Measurements from ENCODE around the gene DPP4. TPM values are rescaled to one million over a fixed set of nuclear protein-coding genes. Genes with fewer than 3 reads are reported as not detected.

Gene DPP4
- total and polyA plus RNA-seq, 2 of the 13 experiments (the other 11 are each of a cell fraction or from before 2014, with no cell fraction given), result 39.4 to 109 TPM

- TF ChIP-seq MNT (IDR thresholded peaks at IDR 0.05) (no peak), ZBTB1 (CRISPR knock-in tag; IDR thresholded peaks at IDR 0.05; ENCODE audit: borderline replicate concordance) (no peak), PAXIP1 (CRISPR knock-in tag; conservative IDR thresholded peaks at IDR 0.05) (peak; percentile 47; the same call in 1 of the 2 replicates), NFE2L2 (IDR thresholded peaks at IDR 0.05; ENCODE audit: low read length) (no peak), ZFP1 (CRISPR knock-in tag; IDR thresholded peaks at IDR 0.05) (no peak), BCL6 (CRISPR knock-in tag; IDR thresholded peaks at IDR 0.05) (no peak), ZNF605 (CRISPR knock-in tag; IDR thresholded peaks at IDR 0.05) (peak; percentile 57; the same call in 1 of the 2 replicates), ZNF264 (CRISPR knock-in tag; IDR thresholded peaks at IDR 0.05) (no peak), ZNF124 (CRISPR knock-in tag; IDR thresholded peaks at IDR 0.05) (no peak; the same call in none of the 2 replicates), ZNF333 (CRISPR knock-in tag; IDR thresholded peaks at IDR 0.05; ENCODE audit: borderline replicate concordance) (no peak), ZNF33B (CRISPR knock-in tag; IDR thresholded peaks at IDR 0.05) (0 out of 2 replicates have a peak, but pooled peaks have one; percentile 56), RBM22 (optimal IDR thresholded peaks at IDR 0.05; ENCODE audit: low read length) (no peak), RFXAP (CRISPR knock-in tag; IDR thresholded peaks at IDR 0.05; ENCODE audit: borderline replicate concordance) (no peak), NRL (CRISPR knock-in tag; IDR thresholded peaks at IDR 0.05; ENCODE audit: borderline replicate concordance) (no peak), DMAP1 (CRISPR knock-in tag; IDR thresholded peaks at IDR 0.05) (0 out of 2 replicates have a peak, but pooled peaks have one; percentile 6), ATM (IDR thresholded peaks at IDR 0.05; ENCODE audit: borderline replicate concordance) (no peak), PAWR (CRISPR knock-in tag; IDR thresholded peaks at IDR 0.05; ENCODE audit: borderline replicate concordance) (peak; percentile 88; the same call in 1 of the 2 replicates), NAIF1 (CRISPR knock-in tag; IDR thresholded peaks at IDR 0.05; ENCODE audit: borderline replicate concordance) (no peak), ZNF781 (CRISPR knock-in tag; IDR thresholded peaks at IDR 0.05; ENCODE audit: borderline replicate concordance, not compliant biosample characterization) (no peak)
- TF ChIP-seq, protein P1, sequence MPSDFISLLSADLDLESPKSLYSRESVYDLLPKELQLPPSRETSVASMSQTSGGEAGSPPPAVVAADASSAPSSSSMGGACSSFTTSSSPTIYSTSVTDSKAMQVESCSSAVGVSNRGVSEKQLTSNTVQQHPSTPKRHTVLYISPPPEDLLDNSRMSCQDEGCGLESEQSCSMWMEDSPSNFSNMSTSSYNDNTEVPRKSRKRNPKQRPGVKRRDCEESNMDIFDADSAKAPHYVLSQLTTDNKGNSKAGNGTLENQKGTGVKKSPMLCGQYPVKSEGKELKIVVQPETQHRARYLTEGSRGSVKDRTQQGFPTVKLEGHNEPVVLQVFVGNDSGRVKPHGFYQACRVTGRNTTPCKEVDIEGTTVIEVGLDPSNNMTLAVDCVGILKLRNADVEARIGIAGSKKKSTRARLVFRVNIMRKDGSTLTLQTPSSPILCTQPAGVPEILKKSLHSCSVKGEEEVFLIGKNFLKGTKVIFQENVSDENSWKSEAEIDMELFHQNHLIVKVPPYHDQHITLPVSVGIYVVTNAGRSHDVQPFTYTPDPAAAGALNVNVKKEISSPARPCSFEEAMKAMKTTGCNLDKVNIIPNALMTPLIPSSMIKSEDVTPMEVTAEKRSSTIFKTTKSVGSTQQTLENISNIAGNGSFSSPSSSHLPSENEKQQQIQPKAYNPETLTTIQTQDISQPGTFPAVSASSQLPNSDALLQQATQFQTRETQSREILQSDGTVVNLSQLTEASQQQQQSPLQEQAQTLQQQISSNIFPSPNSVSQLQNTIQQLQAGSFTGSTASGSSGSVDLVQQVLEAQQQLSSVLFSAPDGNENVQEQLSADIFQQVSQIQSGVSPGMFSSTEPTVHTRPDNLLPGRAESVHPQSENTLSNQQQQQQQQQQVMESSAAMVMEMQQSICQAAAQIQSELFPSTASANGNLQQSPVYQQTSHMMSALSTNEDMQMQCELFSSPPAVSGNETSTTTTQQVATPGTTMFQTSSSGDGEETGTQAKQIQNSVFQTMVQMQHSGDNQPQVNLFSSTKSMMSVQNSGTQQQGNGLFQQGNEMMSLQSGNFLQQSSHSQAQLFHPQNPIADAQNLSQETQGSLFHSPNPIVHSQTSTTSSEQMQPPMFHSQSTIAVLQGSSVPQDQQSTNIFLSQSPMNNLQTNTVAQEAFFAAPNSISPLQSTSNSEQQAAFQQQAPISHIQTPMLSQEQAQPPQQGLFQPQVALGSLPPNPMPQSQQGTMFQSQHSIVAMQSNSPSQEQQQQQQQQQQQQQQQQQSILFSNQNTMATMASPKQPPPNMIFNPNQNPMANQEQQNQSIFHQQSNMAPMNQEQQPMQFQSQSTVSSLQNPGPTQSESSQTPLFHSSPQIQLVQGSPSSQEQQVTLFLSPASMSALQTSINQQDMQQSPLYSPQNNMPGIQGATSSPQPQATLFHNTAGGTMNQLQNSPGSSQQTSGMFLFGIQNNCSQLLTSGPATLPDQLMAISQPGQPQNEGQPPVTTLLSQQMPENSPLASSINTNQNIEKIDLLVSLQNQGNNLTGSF (CRISPR knock-in tag; IDR thresholded peaks at IDR 0.05), result no peak
Measured at GRCh38 chr2:162072976-162073887, 783 bp downstream of the DPP4 start (continued).
